Hepatocyte (in vitro differentiated cells): ENCODE data around the gene MAIP1.

Experiments used
- CTCF ChIP-seq: fragments of 200-600 bp; sonication (generic); IDR thresholded peaks from 2 replicates; pipeline ENCODE4 v1.5.1; 2016; ENCODE audit warnings: antibody characterized with exemption, mild to moderate bottlenecking; ENCODE audit not compliant: poor library complexity
- EZH2 ChIP-seq: fragments of 200-600 bp; sonication (generic); IDR thresholded peaks from 2 replicates; pipeline ENCODE4 v1.6.1; 2016; ENCODE audit warnings: antibody characterized with exemption, mild to moderate bottlenecking, borderline replicate concordance
- EZH2phosphoT487 ChIP-seq: fragments of 200-600 bp; sonication (generic); IDR thresholded peaks from one replicate; pipeline ENCODE4 v1.6.1; 2018; ENCODE audit warnings: antibody characterized with exemption, mild to moderate bottlenecking, low read depth, moderate library complexity; ENCODE audit not compliant: unreplicated experiment, severe bottlenecking

DNA sequence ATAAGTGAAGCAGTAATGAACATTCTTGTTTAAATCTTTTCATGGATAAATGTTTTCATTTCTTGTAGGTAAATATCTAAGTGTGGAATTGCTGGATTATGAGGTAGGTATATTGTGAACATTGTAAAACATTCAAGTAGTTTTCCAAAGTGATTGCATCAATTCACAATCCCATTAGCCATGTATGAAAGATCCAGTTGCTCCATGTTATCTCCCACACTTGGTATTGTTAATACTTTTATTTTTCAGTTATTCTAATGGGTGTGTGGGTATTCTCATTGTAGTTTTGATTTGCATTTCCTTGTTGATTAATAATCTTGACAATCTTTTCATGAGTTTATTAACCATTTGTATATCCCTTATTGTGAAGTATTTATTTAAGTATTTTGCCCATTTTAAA is 50.3 kb downstream of the MAIP1 start:
- TF ChIP-seq CTCF = no peak
- no peak for TF ChIP-seq EZH2
- TF ChIP-seq EZH2phosphoT487 = no peak
